ENCODE data around the gene INPP5K.

- no peak for TF ChIP-seq CTCF (IDR thresholded peaks at IDR 0.05)
- no peak for TF ChIP-seq POLR2A (IDR thresholded peaks at IDR 0.05)
These were observed 38.5 kb upstream of the INPP5K start for GRCh38 chr17:1554751-1555540.
